Stomach smooth muscle (tissue), 2 donors: Measurements from ENCODE around the gene ZNF689.

Experiments
- H3K27ac ChIP-seq: one replicate; pipeline ENCODE4 v1.7.0; 2013; ENCODE audit warnings: mild to moderate bottlenecking, low read length, inconsistent platforms
- H3K27me3 ChIP-seq, 2 donors: one replicate each; pipeline ENCODE4 v1.7.0; 2013; ENCODE audit warnings: low read length in 2 of 2; ENCODE audit not compliant: insufficient read depth in 2 of 2, control insufficient read depth in 1 of 2
- H3K36me3 ChIP-seq, 2 donors: one replicate each; pipeline ENCODE4 v1.7.0; 2013; ENCODE audit warnings: low read length in 2 of 2; ENCODE audit not compliant: control insufficient read depth in 2 of 2, insufficient read depth in 2 of 2
- H3K4me1 ChIP-seq: one replicate; pipeline ENCODE4 v1.7.0; 2013; ENCODE audit warnings: low read length; ENCODE audit not compliant: control insufficient read depth, insufficient read depth
- H3K4me3 ChIP-seq, 2 donors: one replicate each; pipeline ENCODE4 v1.7.0; 2013; ENCODE audit warnings: low read length in 2 of 2
- H3K9ac ChIP-seq, 2 donors: one replicate each; pipeline ENCODE4 v1.7.0; 2013; ENCODE audit warnings: low read length in 2 of 2, mild to moderate bottlenecking in 1 of 2
- H3K9me3 ChIP-seq, 2 donors: one replicate each; pipeline ENCODE4 v1.7.0; 2013; ENCODE audit warnings: low read length in 2 of 2; ENCODE audit not compliant: control insufficient read depth in 2 of 2
- donor health status: healthy.
- donor health status: Pancreatic carcinoma.

ZNF689 gene

GRCh38 chr16:30552956-30553355, 57.2 kb downstream of the ZNF689 start:
- no peak overlapping the region for H3K4me3 ChIP-seq
- no peak overlapping the region for H3K27ac ChIP-seq
- no peaks in the 10 kb centered on the region for H3K9me3 ChIP-seq
- peaks cover 0 to 8% of the 10 kb centered on the region in 2 donors for H3K36me3 ChIP-seq
- H3K4me1 ChIP-seq, result peaks cover 9% of the 10 kb centered on the region
- no peak overlapping the region for H3K9ac ChIP-seq
- H3K27me3 ChIP-seq, result no peaks in the 10 kb centered on the region
